Endothelial cell of umbilical vein (primary cell): ENCODE data around the gene UGT2B15. TPM values are rescaled to one million over a fixed set of nuclear protein-coding genes. Genes with fewer than 3 reads are reported as not detected.

Experiments
- BruUV-seq: library from RNA; stranded (reverse); fragments of 400-500 nt; replicated peaks from 2 replicates; lab custom pipeline; 2021; lab: Mats Ljungman, UMichigan
- CTCF ChIA-PET: fragments of 300-600, 350-600 bp; sonication (Branson Sonifier 250); formaldehyde crosslinking; loops from one replicate; lab custom pipeline; 2021; ENCODE audit warnings: antibody characterized with exemption, inconsistent platforms; lab: Charles Lee
- POLR2A ChIA-PET: fragments of 300-600, 350-600 bp; sonication (Branson Sonifier 250); formaldehyde crosslinking; loops from one replicate; lab custom pipeline; 2021; ENCODE audit warnings: antibody characterized with exemption, inconsistent platforms; lab: Charles Lee
- DNase-seq: peaks from one replicate; pipeline ENCODE4 v3.0.0-alpha.2; 2011; ENCODE audit warnings: low read depth, low spot score
- FAIRE-seq: peaks from 2 replicates; lab custom pipeline; 2011; peaks lifted over from hg19 to GRCh38; lab: Jason Lieb, UNC
- H2AFZ ChIP-seq: 2 replicates; pipeline ENCODE4 v1.6.0; 2012; ENCODE audit warnings: low read depth, low read length, control low read depth, inconsistent platforms
- H3K27ac ChIP-seq: 2 replicates; pipeline ENCODE4 v1.5.1; 2011; ENCODE audit warnings: low read depth, mild to moderate bottlenecking, control low read depth, low read length, moderate library complexity; ENCODE audit not compliant: insufficient read depth
- H3K27me3 ChIP-seq, 2 experiments: 2 replicates each; pipeline versions ENCODE4 v1.6.0 to v1.6.1; 2011; ENCODE audit warnings: low read length in 2 of 2, mixed read lengths in 1 of 2; ENCODE audit not compliant: control insufficient read depth in 2 of 2, insufficient read depth in 2 of 2
- H3K36me3 ChIP-seq, 2 experiments: 2 replicates in 1 of 2; 3 replicates in 1 of 2; pipeline ENCODE4 v1.5.1; 2011; ENCODE audit warnings: low read length in 2 of 2, mild to moderate bottlenecking in 1 of 2, moderate library complexity in 1 of 2; ENCODE audit not compliant: control insufficient read depth in 2 of 2, insufficient read depth in 2 of 2; ENCODE audit errors: extremely low read depth in 1 of 2
- H3K4me1 ChIP-seq: 3 replicates; pipeline ENCODE4 v1.5.1; 2011; ENCODE audit warnings: mild to moderate bottlenecking, low read length; ENCODE audit not compliant: control insufficient read depth, insufficient read depth; ENCODE audit errors: extremely low read depth
- H3K4me2 ChIP-seq: 2 replicates; pipeline ENCODE4 v1.6.1; 2011; ENCODE audit warnings: low read length, control low read depth, mixed read lengths; ENCODE audit not compliant: insufficient read depth
- H3K4me3 ChIP-seq, 3 experiments: fragments of 200-600 bp in 1 of 3; sonication (generic), shearing (Covaris generic) in 1 of 3; replicated peaks in 1 of 3; 2 replicates each; pipeline ENCODE4 v1.5.1; 2011 to 2016; ENCODE audit warnings: control low read depth in 3 of 3, low read length in 3 of 3, mild to moderate bottlenecking in 2 of 3, inconsistent platforms in 1 of 3, low read depth in 1 of 3, moderate library complexity in 1 of 3; ENCODE audit not compliant: insufficient read depth in 1 of 3
- H3K79me2 ChIP-seq: 2 replicates; pipeline ENCODE4 v1.6.0; 2012; ENCODE audit warnings: low read length, inconsistent platforms; ENCODE audit not compliant: control insufficient read depth, insufficient read depth
- H3K9ac ChIP-seq: replicated peaks from 2 replicates; pipeline ENCODE3; 2011; ENCODE audit warnings: low read length, control low read depth; ENCODE audit not compliant: insufficient read depth; ENCODE audit errors: extremely low read depth
- H3K9me1 ChIP-seq: replicated peaks from 3 replicates; pipeline ENCODE4 v1.6.0; 2011; ENCODE audit warnings: mild to moderate bottlenecking, low read length; ENCODE audit not compliant: control insufficient read depth, insufficient read depth; ENCODE audit errors: extremely low read depth
- H3K9me3 ChIP-seq: replicated peaks from 2 replicates; pipeline ENCODE4 v1.5.1; 2012; ENCODE audit warnings: low read length, inconsistent platforms; ENCODE audit not compliant: control insufficient read depth, insufficient read depth
- H4K20me1 ChIP-seq: replicated peaks from 2 replicates; pipeline ENCODE3; 2011; ENCODE audit warnings: mild to moderate bottlenecking, low read length; ENCODE audit not compliant: control insufficient read depth, insufficient read depth; ENCODE audit errors: extremely low read depth
- CTCF ChIP-seq, 2 donors: IDR thresholded peaks; 1 replicate in 1 of 2; 2 replicates in 1 of 2; pipeline ENCODE4 v1.5.1; 2011; ENCODE audit warnings: low read length in 2 of 2, mild to moderate bottlenecking in 2 of 2, moderate library complexity in 2 of 2, control low read depth in 1 of 2, inconsistent platforms in 1 of 2, low read depth in 1 of 2; ENCODE audit not compliant: insufficient read depth in 1 of 2; ENCODE audit errors: extremely low read depth in 1 of 2
- EZH2 ChIP-seq: IDR thresholded peaks from 2 replicates; pipeline ENCODE4 v1.6.1; 2012; ENCODE audit warnings: borderline replicate concordance, low read depth, mild to moderate bottlenecking, moderate library complexity, low read length, inconsistent platforms; ENCODE audit not compliant: severe bottlenecking
- FOS ChIP-seq: IDR thresholded peaks from 2 replicates; pipeline ENCODE4 v1.6.1; 2011; ENCODE audit warnings: mild to moderate bottlenecking, low read length, moderate library complexity, borderline replicate concordance; ENCODE audit not compliant: insufficient read depth
- GATA2 ChIP-seq: IDR thresholded peaks from 2 replicates; pipeline ENCODE4 v1.7.0; 2011; ENCODE audit warnings: low read depth, mild to moderate bottlenecking, moderate library complexity, mixed read lengths, low read length; ENCODE audit not compliant: insufficient read length, insufficient read depth
- JUN ChIP-seq: IDR thresholded peaks from 2 replicates; pipeline ENCODE4 v1.6.1; 2011; ENCODE audit warnings: borderline replicate concordance, low read depth; ENCODE audit not compliant: insufficient read length, insufficient read depth
- MAX ChIP-seq: IDR thresholded peaks from 2 replicates; pipeline ENCODE4 v1.6.1; 2011; ENCODE audit not compliant: insufficient read depth, insufficient read length
- MYC ChIP-seq: IDR thresholded peaks from one replicate; pipeline ENCODE4 v1.6.1; 2011; ENCODE audit warnings: mild to moderate bottlenecking, low read depth, low read length
- POLR2A ChIP-seq: IDR thresholded peaks from 2 replicates; pipeline ENCODE4 v1.6.1; 2012; ENCODE audit warnings: low read depth, mild to moderate bottlenecking, control low read depth, low read length
- POLR2AphosphoS5 ChIP-seq: IDR thresholded peaks from 2 replicates; pipeline ENCODE4 v1.6.1; 2012; ENCODE audit warnings: low read depth, mild to moderate bottlenecking, control low read depth, low read length, moderate library complexity; ENCODE audit not compliant: insufficient read depth
- dilution Hi-C: fragments of 300-500 bp; cut with MboI; formaldehyde crosslinking; loops from one replicate; pipeline ENCODE4 v1.15.0; 2019; ENCODE audit warnings: low sequenced_read_pairs; ENCODE audit not compliant: extremely low pct_ligation_motif_present
- intact Hi-C: fragments of 100-400 bp; cut with micrococcal nuclease; formaldehyde crosslinking; loops from one replicate; pipeline ENCODE4 v1.10.0; 2022
- polyA plus RNA-seq, 4 experiments: library from polyadenylated mRNA; depleted of rRNA in 3 of 4; stranded (reverse) in 3 of 4; unstranded in 1 of 4; fragments of >200 nt; gene quantifications; 2 replicates each; pipeline versions ENCODE4 v1.2.1 to v1.2.3, GENCODE V29; 2011 to 2012; ENCODE audit warnings: missing spikeins in 1 of 4
- total RNA-seq: library from RNA; stranded (reverse); gene quantifications from 2 replicates; pipeline ENCODE4 v1.2.3, GENCODE V29; 2021

Gene UGT2B15
- total and polyA plus RNA-seq, 2 donors (not counting 3 experiments of a cell fraction or from before 2014, with no cell fraction given) = not detected

GRCh38 chr4:68714400-68714799 lies 43.9 kb upstream of the UGT2B15 start:
- Histone ChIP-seq H3K9me3 (peaks cover 1% of the 10 kb centered on the region), H3K4me3 (no peak overlapping the region), H3K27ac (no peak overlapping the region), H3K9me1 (no peaks in the 10 kb centered on the region), H3K79me2 (no peaks in the 10 kb centered on the region), H2AFZ (no peak overlapping the region), H3K9ac (no peak overlapping the region), H3K4me2 (no peak overlapping the region), H4K20me1 (no peaks in the 10 kb centered on the region), H3K4me1 (no peaks in the 10 kb centered on the region), H3K36me3 (no peaks in the 10 kb centered on the region), H3K27me3 (no peaks in the 10 kb centered on the region)
- TF ChIP-seq MAX = no peak
- no peak for TF ChIP-seq CTCF (IDR thresholded peaks at IDR 0.05; ENCODE audit: extremely low read depth in 1 of 2, insufficient read depth in 1 of 2, low read depth in 1 of 2, low read length in 2 of 2)
- TF ChIP-seq EZH2 = no peak
- no peak for TF ChIP-seq POLR2AphosphoS5
- TF ChIP-seq MYC = no peak
- no peak for TF ChIP-seq POLR2A
- no peak for TF ChIP-seq JUN
- TF ChIP-seq FOS = no peak
- TF ChIP-seq GATA2 = no peak
- CTCF ChIA-PET = no interaction called here
- no peak for FAIRE-seq
- dilution Hi-C loops (no loop called here), intact Hi-C loops (no loop called here)
- no peak for DNase-seq
- POLR2A ChIA-PET = no interaction called here
- no TSS peak for BruUV-seq
